ENCODE data around the gene ZNF672. TPM values are rescaled to one million over a fixed set of nuclear protein-coding genes. Genes with fewer than 3 reads are reported as not detected.

ZNF672 gene
- polyA plus RNA-seq, 3 donors = 9.2 to 18.3 (median 12.7) TPM

GRCh38 chr1:248811514-248812490, 26.2 kb upstream of the ZNF672 start:
- WGBS, 3 donors = 85 to 91% (median 91%) methylated on average over 47 to 57 of the region's 57 CpGs
- H3K27ac ChIP-seq (ENCODE audit: low read depth, low read length) = no peak overlapping the region

DNA sequence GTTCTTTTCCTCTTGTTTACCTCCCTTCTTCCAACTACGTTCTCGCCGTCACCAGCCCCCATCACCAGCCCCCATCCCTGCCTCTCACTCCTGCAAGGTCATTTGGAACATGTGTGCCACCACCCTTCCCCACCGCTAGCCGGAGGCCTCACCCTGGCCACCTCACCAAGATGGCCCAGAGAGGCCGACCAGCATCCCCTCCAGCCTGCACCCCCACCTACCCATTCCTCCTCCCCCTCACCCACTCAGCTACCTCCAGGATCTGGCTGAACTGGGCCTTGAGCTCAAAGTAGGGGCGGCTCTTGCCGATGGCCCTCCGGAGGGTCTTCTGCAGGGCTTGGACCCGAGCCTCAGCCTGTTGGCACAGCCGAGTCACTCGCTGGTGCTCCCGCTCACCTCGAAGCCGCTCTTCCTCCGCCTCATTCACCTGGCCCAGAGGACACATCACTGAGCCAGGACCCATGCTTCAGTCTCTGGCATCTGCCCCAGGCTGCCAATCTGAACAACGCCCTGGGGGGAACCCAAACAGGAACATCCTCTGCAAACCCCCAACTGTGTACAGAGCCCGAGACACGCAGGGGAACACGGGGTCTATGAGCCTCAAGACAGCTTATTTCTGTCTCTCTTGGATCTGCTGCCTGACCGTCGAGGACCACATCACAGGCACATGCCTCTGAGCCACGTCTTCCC, 25.1 kb upstream of the ZNF672 start:
- 93 to 97% (median 96%) methylated on average over 23 of the region's 23 CpGs for WGBS, 3 donors
- H3K27ac ChIP-seq (ENCODE audit: low read depth, low read length) = no peak overlapping the region

DNA sequence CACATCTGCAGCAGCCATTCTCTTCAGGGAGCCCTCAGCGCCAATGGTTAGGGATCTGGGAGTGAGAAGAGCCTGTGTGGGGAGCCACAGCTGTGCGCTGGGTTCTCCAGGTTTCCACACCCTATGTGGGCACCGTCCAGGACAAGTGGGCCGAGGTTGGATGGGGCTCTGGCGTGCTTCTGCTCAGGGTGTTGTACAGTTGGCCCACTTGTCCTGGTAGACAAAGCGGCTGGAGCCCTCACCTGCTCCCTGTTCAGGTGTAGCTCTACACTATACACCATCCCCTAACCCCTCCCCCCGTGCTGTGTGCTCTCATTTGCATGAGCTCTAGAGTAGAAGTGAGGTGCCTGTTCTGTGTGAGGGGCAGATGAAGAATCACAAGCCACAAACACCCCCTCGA, 24.5 kb upstream of the ZNF672 start:
- no peak overlapping the region for H3K27ac ChIP-seq (ENCODE audit: low read depth, low read length)
- 94 to 96% (median 95%) methylated on average over 8 of the region's 8 CpGs for WGBS, 3 donors

GRCh38 chr1:248814351-248814750, 23.7 kb upstream of the ZNF672 start:
- WGBS, 3 donors = 89 to 96% (median 91%) methylated on average over 16 of the region's 16 CpGs
- no peak overlapping the region for H3K27ac ChIP-seq (ENCODE audit: low read depth, low read length)

- 90 to 92% (median 92%) methylated on average over 10 of the region's 10 CpGs for WGBS, 3 donors
- no peak overlapping the region for H3K27ac ChIP-seq (ENCODE audit: low read depth, low read length)
These were observed 22.5 kb upstream of the ZNF672 start for GRCh38 chr1:248815407-248816034.

- H3K27ac ChIP-seq (ENCODE audit: low read depth, low read length) = no peak overlapping the region
- WGBS, 3 donors = 86 to 88% (median 86%) methylated on average over 13 of the region's 13 CpGs
These were observed 21.8 kb upstream of the ZNF672 start for GRCh38 chr1:248816042-248816851.

DNA sequence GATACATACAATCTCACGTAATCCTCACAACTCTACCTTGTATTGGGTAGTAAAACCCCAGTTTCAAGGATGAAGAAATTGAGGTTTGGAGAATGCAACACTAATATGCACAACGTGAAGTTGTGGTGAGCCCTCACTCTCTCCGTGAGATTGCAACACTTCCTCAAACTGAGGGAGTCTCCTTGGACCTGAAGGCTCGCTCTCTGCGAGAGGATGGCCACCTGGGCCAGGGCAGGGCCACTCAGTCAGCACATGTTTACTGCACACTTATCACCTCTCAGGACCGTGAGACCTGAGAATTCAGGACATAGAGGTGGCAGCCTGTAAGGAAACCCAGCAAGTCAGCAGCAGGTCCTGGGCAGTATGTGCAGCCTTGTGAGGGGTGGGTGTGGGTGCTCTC, 21.0 kb upstream of the ZNF672 start:
- H3K27ac ChIP-seq (ENCODE audit: low read depth, low read length) = no peak overlapping the region
- whole genome bisulfite sequencing, 3 donors = 50 to 53% (median 52%) methylated on average over 6 of the region's 6 CpGs

GRCh38 chr1:248818505-248819374, 19.3 kb upstream of the ZNF672 start:
- no peak overlapping the region for H3K27ac ChIP-seq (ENCODE audit: low read depth, low read length)
- WGBS, 3 donors = 60 to 89% (median 62%) methylated on average over 5 of the region's 5 CpGs

DNA sequence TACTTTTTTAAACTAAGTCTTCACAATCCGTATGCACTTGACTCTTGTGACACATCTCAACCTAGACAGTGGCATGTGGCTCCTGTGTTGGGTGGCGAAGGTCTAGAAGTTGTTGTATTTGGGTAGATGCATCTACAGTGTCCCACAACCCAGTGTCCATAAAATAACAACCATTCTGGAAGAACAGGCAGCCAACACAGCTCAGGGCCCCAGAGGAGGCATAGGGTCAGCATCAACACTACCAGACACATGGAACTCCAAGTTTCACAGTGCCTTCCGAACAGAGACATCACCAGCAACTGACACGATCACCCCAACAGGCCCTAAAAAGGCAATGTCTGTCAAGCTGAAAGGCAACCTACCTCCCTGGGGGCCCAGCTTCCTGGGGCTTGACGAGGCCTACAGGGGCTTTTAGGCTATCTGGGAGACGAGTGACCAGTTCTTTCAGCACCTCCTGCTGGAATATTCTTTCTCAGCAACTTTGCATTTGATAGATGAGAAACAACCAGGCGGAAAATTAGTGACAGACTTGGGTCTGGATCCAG, 17.9 kb upstream of the ZNF672 start:
- 78 to 90% (median 82%) methylated on average over 7 of the region's 7 CpGs for WGBS, 3 donors
- no peak overlapping the region for H3K27ac ChIP-seq (ENCODE audit: low read depth, low read length)

DNA sequence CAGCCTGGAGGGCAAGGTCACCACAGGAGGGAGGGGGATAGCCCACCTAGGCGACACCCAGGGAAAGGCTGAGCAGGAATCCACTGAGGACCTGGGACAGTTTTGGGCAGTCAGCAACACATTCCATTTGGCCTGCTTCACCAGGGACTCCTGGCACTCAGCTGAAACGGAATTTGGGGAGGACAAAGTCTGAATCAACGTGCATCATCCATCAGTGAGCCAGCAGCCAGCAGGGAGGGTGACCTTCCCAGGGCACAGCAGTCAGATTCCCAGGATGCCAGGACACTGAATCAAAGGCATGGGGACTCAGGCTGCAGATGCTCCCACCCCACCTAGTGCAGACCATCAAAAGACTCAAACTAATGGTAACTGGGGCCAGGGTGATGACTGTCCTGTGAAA, 16.9 kb upstream of the ZNF672 start:
- WGBS, 3 donors = 50 to 67% (median 51%) methylated on average over 3 of the region's 3 CpGs
- H3K27ac ChIP-seq (ENCODE audit: low read depth, low read length) = no peak overlapping the region

GRCh38 chr1:248821641-248822040, 16.4 kb upstream of the ZNF672 start:
- WGBS, 3 donors = 93 to 95% (median 93%) methylated on average over 7 of the region's 7 CpGs
- no peak overlapping the region for H3K27ac ChIP-seq (ENCODE audit: low read depth, low read length)

DNA sequence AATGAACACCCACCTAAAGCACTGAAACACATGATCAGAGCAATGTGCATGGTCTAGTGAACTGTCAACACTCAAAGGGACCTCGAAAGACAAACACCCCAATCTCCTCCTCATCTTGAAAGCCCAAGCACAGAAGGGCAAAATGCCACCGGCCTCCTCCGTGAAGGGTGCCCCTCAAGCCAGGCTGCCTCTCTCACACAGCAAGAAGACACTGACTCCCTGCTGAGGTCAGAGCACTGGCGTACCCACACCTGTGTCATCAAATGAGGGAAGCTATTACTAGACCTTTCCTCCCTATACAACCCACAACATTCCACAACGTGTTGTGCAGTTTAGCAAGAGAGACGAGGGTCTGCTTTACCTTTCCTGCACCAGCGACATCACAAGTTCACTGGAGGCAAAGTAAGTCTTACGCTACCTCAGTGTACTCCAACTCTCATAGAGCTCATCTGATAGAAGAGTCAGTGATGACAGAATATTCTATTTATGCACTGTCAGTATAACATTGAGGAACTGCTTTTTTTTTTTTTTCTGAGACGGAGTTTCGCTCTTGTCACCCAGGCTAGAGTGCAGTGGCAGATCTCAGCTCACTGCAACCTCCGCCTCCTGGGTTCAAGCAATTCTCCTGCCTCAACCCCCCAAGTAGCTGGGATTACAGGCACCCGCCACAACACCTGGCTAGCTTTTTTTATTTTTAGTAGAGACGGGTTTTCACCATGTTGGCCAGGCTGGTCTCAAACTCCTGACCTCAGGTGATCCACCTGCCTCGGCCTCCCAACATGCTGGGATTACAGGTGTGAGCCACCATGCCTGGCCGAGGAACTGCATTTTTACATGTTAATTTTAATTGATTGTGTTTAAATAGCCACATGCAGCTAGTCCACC, 15.6 kb upstream of the ZNF672 start:
- H3K27ac ChIP-seq (ENCODE audit: low read depth, low read length) = no peak overlapping the region
- 79 to 81% (median 81%) methylated on average over 15 of the region's 15 CpGs for WGBS, 3 donors

DNA sequence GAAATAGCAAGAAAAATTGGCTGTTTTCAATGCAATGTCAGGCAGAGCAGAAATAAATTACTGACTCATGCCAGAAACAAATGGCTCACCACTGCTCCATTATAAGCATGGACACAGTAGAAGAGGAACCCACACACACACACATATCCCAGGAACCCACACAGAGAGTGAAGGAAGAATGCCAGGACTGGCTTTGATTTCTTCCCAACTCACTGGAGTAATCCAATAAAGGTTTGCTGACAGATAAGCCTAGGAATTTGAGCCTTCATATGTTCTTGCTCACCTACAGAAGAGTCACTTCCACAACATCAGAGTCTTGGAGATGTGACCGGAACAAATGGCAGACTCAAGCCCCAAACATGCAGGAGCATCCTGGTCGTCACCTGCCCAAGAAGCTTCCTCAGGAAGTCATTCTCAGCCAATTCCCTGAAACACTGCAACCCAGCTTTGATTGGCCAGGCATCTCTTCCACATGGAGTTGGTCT, 14.5 kb upstream of the ZNF672 start:
- no peak overlapping the region for H3K27ac ChIP-seq (ENCODE audit: low read depth, low read length)
- 66 to 82% (median 67%) methylated on average over 2 of the region's 2 CpGs for WGBS, 3 donors

DNA sequence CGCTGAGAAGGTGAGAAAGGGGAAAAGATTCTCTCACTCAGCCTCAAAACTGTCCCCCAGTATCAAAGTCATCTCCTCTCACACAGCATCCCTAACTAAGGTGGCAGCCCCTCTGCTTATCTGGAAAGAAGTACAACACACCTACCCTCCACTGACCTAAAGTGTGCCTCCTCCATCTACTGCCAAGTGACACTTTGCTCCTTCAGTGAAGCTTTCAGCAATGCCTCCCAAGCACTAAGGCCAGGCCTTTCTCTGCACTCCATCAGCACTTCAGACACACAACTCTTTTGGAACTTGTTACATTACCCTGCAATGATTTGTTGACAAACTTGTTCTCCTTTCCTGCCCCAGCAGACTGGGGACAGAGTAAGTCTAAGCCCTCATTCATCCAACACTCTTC, 13.7 kb upstream of the ZNF672 start:
- no peak overlapping the region for H3K27ac ChIP-seq (ENCODE audit: low read depth, low read length)
- 97 to 100% (median 100%) methylated on average over 1 of the region's 1 CpG for WGBS, 3 donors

GRCh38 chr1:248824701-248825100, 13.3 kb upstream of the ZNF672 start:
- 80 to 91% (median 91%) methylated on average over 3 of the region's 3 CpGs for WGBS, 3 donors
- no peak overlapping the region for H3K27ac ChIP-seq (ENCODE audit: low read depth, low read length)

DNA sequence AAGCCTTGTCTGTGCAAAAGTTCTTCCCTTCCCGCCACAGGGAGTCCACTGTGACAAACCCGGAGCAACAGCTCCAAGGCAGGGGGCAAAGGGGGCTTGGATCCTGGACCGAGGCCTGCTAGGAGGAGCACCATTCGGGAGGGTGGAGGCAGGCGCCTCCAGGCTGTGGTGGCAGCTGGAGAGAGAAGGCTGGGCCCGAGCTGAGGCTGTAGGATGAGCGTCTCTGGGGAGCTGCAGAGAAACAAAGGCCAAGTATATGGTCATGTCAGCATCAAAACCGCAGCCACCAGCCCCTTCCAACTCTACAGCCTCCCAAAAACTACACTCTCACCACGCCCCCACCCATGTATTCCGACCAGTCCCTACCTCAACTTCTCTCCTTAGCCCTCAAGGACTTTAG, 12.9 kb upstream of the ZNF672 start:
- WGBS, 3 donors = 31 to 40% (median 36%) methylated on average over 10 of the region's 10 CpGs
- H3K27ac ChIP-seq (ENCODE audit: low read depth, low read length) = no peak overlapping the region
